ENCODE results near the gene MAP3K12.

The MAP3K12 gene

DNA sequence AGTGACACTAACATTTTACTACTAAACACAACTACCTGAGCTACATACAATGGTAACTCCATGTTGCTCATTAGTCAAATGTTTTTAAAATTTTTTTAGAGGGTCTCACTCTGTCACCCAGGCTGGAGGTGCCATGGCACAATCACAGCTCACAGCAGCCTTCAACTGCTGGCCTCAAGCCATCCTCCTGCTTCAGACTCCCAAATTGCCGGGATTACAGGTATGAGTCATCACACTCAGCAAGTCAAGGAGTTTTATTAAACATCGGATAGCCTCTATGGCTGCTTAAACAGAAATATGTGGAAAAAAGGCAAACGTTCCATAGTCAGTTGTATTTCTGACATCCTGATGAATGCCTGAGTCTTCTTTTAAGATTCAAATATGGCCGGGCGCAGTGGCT is 19.1 kb upstream of the MAP3K12 start:
- Histone ChIP-seq H3K27me3 (ENCODE audit: low read depth) (no peaks in the 10 kb centered on the region), H3K36me3 (replicated peaks) (peaks cover 20% of the 10 kb centered on the region), H3K4me3 (no peak overlapping the region), H3K4me1 (no peaks in the 10 kb centered on the region), H3K9me3 (no peaks in the 10 kb centered on the region)
- in situ Hi-C loops (cut with MboI; ENCODE audit: low sequenced_read_pairs): loop anchor here (10.0 kb wide), 1 partner anchor 314 kb away; the partner anchor contains the start of gene ITGB7
- DNase-seq (ENCODE audit: low spot score in 2 of 2): no peak

DNA sequence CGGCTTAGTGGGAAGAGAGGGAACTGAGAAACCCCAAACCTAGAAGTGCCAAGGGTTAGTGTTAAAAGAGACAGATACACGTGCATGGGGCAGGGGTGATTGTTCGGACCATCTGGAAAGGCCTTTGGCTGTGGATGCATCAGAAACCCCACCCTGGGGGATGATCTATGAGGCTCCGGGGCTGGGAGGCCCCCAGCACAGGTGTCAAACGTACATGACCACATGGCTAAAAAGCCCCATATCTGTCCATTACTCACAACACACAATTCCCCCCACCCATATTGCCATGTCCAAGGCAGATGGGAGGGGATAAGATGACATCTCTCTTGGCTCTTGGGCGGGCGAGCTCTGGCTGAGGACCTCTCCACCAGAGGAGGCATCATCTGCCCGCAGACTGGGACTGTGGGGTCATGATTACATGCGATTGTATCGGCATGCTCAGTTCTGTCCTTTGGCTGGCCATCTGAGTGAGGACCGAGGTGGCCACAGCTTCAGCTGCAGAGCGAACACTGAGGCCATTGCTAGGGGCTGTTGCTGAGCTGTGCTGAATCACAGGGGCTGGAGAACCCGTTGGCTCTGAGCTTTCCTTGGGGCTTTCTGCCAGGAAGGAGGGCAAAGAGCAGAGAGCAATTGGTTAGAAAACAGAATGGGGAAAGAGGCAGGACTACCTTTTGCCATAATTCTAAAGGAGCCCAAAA is 17.6 kb upstream of the MAP3K12 start:
- DNase-seq (ENCODE audit: low spot score in 2 of 2): no peak
- Histone ChIP-seq H3K9me3 (no peaks in the 10 kb centered on the region), H3K36me3 (replicated peaks) (peaks cover 13% of the 10 kb centered on the region), H3K27me3 (ENCODE audit: low read depth) (no peaks in the 10 kb centered on the region), H3K4me1 (no peaks in the 10 kb centered on the region), H3K4me3 (no peak overlapping the region)
- in situ Hi-C loops (cut with MboI; ENCODE audit: low sequenced_read_pairs): loop anchor here (10.0 kb wide), 1 partner anchor 312 kb away; the partner anchor contains the start of gene ITGB7

GRCh38 chr12:53515291-53515680 is 16.0 kb upstream of the MAP3K12 start:
- H3K4me1 ChIP-seq: no peaks in the 10 kb centered on the region
- peaks cover 13% of the 10 kb centered on the region for H3K36me3 ChIP-seq (replicated peaks)
- no peak for DNase-seq (ENCODE audit: low spot score in 2 of 2)

DNA sequence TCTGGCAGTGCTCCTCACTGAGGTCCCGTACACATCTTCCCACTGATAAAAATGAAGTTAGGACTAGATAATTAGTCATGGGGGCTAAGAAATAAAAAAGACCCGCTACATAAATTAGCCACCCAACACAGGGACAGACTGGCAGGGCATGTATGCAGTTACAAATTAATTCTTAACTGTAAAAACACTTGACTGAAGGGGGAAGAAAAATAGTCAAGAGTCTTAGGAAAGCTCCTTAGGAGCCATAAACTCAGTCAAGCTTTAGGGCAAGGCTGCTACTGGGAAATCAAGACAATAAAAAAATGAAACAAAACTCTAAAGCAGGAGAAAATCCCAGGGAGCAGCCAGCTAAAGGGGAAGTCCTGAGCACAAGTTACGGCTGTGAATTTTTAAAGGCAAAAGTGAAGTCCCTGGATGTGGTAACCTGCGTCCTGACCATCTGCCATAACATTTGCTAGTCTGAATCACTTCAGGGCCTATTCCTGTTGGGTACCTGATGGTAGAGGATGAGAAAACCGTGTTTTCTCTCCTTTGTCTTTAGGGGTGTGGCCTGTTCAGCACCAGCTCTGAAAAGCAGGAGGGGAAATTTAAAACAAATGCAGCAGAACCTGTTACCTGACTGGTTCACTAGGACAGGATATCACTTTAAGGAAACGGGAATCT is 15.5 kb upstream of the MAP3K12 start:
- in situ Hi-C loops (cut with MboI; ENCODE audit: low sequenced_read_pairs): loop anchor here (10.0 kb wide), 1 partner anchor 310 kb away; the partner anchor contains the start of gene ITGB7
- no peak for DNase-seq (ENCODE audit: low spot score in 2 of 2)
- H3K36me3 ChIP-seq (replicated peaks): peaks cover 13% of the 10 kb centered on the region
- no peaks in the 10 kb centered on the region for H3K9me3 ChIP-seq
- H3K27me3 ChIP-seq (ENCODE audit: low read depth): no peaks in the 10 kb centered on the region
- H3K4me3 ChIP-seq: no peak overlapping the region
- H3K4me1 ChIP-seq: no peaks in the 10 kb centered on the region

More at GRCh38 chr12:53515291-53515680, 16.0 kb upstream of the MAP3K12 start:
- H3K27me3 ChIP-seq (ENCODE audit: low read depth): no peaks in the 10 kb centered on the region
- H3K4me3 ChIP-seq: no peak overlapping the region
- in situ Hi-C loops (cut with MboI; ENCODE audit: low sequenced_read_pairs): loop anchor here (10.0 kb wide), 1 partner anchor 310 kb away; the partner anchor contains the start of gene ITGB7
- H3K9me3 ChIP-seq: no peaks in the 10 kb centered on the region

DNA sequence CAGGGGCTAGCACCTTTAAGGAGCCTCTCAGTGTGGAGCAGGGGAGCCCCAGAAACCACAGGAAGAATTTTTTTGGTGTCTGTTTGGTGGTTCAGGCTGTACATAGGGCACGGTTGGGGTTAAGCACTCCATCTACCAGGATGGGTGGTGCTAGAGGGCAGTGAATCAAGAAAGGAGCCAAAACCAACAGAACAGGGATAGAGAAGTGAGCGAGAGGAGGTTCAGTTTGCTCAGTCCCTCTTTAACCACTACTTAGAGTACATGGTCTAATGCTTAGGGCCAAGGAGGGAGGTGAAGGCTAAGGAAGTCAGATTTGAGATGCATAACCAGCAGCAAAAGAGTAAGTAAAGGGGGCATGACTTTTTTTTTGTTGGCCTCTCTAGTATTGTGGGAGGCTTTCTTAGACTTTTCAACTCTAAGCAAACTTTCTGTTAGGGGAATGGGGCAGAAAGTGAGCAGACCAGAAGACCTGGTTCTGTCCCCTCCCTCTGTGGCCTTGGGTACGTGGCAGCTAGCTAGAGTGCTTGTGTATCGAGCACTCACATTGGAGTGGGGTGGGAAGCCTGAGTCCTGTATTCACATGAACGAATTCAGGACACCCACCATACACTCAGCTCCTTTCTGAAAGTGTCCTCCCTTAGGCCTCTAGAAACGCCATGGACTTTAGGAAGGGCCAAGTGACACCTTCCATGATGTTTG is 14.6 kb upstream of the MAP3K12 start:
- H3K9me3 ChIP-seq: no peaks in the 10 kb centered on the region
- H3K4me1 ChIP-seq: no peaks in the 10 kb centered on the region
- no peak overlapping the region for H3K4me3 ChIP-seq
- DNase-seq (ENCODE audit: low spot score in 2 of 2): no peak
- in situ Hi-C loops (cut with MboI; ENCODE audit: low sequenced_read_pairs): loop anchor here (10.0 kb wide), 1 partner anchor 309 kb away; the partner anchor contains the start of gene ITGB7
- no peaks in the 10 kb centered on the region for H3K27me3 ChIP-seq (ENCODE audit: low read depth)
- peaks cover 13% of the 10 kb centered on the region for H3K36me3 ChIP-seq (replicated peaks)

DNA sequence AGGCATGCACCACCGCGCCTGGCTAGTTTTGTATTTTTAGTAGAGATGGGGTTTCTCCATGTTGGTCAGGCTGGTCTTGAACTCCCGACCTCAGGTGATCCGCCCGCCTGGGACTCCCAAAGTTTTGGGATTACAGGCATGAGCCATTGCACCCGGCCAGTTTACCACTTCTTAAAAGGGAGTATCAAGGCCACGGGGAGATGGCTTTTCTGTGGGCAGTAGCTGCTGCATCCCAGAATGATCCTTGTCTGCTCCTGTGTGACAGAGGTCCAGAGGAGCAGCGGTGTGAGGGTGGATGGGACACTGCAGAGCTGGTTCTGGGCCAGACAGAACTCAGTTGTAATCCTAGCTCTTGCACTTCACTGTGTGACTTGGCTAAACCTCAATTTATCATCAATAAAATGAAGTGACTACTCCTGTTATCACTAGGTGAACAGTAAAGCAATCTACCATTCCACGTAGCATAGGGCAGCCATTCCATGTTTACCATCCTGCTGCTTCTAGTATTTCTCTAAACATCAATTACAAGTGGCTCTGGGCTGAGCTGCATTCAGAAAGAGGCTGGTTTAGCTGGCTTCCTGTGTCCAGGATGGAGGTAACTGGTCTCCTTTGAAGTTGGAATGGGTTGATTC is 11.0 kb upstream of the MAP3K12 start:
- in situ Hi-C loops (cut with MboI; ENCODE audit: low sequenced_read_pairs): loop anchor here (10.0 kb wide), 1 partner anchor 305 kb away; the partner anchor contains the start of gene ITGB7

GRCh38 chr12:53508534-53509170 is 9.4 kb upstream of the MAP3K12 start:
- H3K36me3 ChIP-seq (replicated peaks): peaks cover 16% of the 10 kb centered on the region
- no peaks in the 10 kb centered on the region for H3K4me1 ChIP-seq
- no peak overlapping the region for H3K4me3 ChIP-seq
- no peaks in the 10 kb centered on the region for H3K27me3 ChIP-seq (ENCODE audit: low read depth)
- DNase-seq (ENCODE audit: low spot score in 2 of 2): peak; percentile 79 to 91
- H3K9me3 ChIP-seq: no peaks in the 10 kb centered on the region
- in situ Hi-C loops (cut with MboI; ENCODE audit: low sequenced_read_pairs): loop anchor here (10.0 kb wide), 1 partner anchor 184 kb away; the partner anchor contains the start of gene AAAS

More for the DNA sequence above, 11.0 kb upstream of the MAP3K12 start:
- Histone ChIP-seq H3K27me3 (ENCODE audit: low read depth) (no peaks in the 10 kb centered on the region), H3K4me3 (no peak overlapping the region), H3K9me3 (no peaks in the 10 kb centered on the region), H3K4me1 (no peaks in the 10 kb centered on the region), H3K36me3 (replicated peaks) (peaks cover 17% of the 10 kb centered on the region)
- no peak for DNase-seq (ENCODE audit: low spot score in 2 of 2)

- H3K4me1 ChIP-seq: no peaks in the 10 kb centered on the region
- no peaks in the 10 kb centered on the region for H3K9me3 ChIP-seq
- no peak for DNase-seq (ENCODE audit: low spot score in 2 of 2)
- H3K27me3 ChIP-seq (ENCODE audit: low read depth): no peaks in the 10 kb centered on the region
- H3K36me3 ChIP-seq (replicated peaks): peaks cover 16% of the 10 kb centered on the region
- in situ Hi-C loops (cut with MboI; ENCODE audit: low sequenced_read_pairs): loop anchor here (10.0 kb wide), 1 partner anchor 183 kb away; the partner anchor contains the start of gene AAAS
- no peak overlapping the region for H3K4me3 ChIP-seq
Observed at GRCh38 chr12:53507603-53507885, 8.3 kb upstream of the MAP3K12 start.

- peaks cover 16% of the 10 kb centered on the region for H3K36me3 ChIP-seq (replicated peaks)
- H3K9me3 ChIP-seq: no peaks in the 10 kb centered on the region
- no peak for DNase-seq (ENCODE audit: low spot score in 2 of 2)
- in situ Hi-C loops (cut with MboI; ENCODE audit: low sequenced_read_pairs): loop anchor here (10.0 kb wide), 1 partner anchor 182 kb away; the partner anchor contains the start of gene AAAS
- peaks cover 2% of the 10 kb centered on the region; the same call in 1 of the 2 replicates for H3K4me1 ChIP-seq
- no peaks in the 10 kb centered on the region for H3K27me3 ChIP-seq (ENCODE audit: low read depth)
- no peak within 1 kb of the TSS for H3K4me3 ChIP-seq
Observed at GRCh38 chr12:53506881-53507602, 7.8 kb upstream of the MAP3K12 start, which contains the start of gene NPFF. NPFF (minus strand) TSS chr12:53507484; CDS start chr12:53507474, 10 bp downstream.

DNA sequence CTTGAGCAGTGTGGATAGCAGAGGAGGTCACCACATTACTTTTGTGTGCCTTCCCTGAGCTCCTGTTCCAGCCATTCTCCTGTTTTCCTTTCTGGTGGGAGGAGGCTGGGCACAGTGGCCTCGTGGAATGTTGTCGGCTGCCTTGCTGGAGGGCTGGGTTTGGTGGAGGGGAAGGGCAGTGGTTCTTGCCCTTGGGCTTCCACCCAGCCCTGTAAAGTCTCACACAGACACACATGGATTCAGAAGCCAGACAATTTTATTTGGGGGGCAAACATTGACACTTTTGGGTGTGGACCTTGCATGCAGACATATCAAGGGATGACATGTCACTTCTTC is 7.2 kb upstream of the MAP3K12 start:
- Histone ChIP-seq H3K36me3 (replicated peaks) (peaks cover 16% of the 10 kb centered on the region), H3K4me1 (peaks cover 8% of the 10 kb centered on the region; the same call in 1 of the 2 replicates), H3K27me3 (ENCODE audit: low read depth) (no peaks in the 10 kb centered on the region), H3K4me3 (no peak overlapping the region), H3K9me3 (no peaks in the 10 kb centered on the region)
- in situ Hi-C loops (cut with MboI; ENCODE audit: low sequenced_read_pairs): loop anchor here (10.0 kb wide), 1 partner anchor 182 kb away; the partner anchor contains the start of gene AAAS
- DNase-seq (ENCODE audit: low spot score in 2 of 2): no peak

- DNase-seq (ENCODE audit: low spot score in 2 of 2): no peak
- Histone ChIP-seq H3K4me3 (no peak overlapping the region), H3K27me3 (ENCODE audit: low read depth) (no peaks in the 10 kb centered on the region), H3K36me3 (replicated peaks) (peaks cover 16% of the 10 kb centered on the region), H3K4me1 (peaks cover 8% of the 10 kb centered on the region; the same call in 1 of the 2 replicates), H3K9me3 (no peaks in the 10 kb centered on the region)
- in situ Hi-C loops (cut with MboI; ENCODE audit: low sequenced_read_pairs): loop anchor here (10.0 kb wide), 1 partner anchor 181 kb away; the partner anchor contains the start of gene AAAS
Observed at GRCh38 chr12:53505555-53506449, 6.5 kb upstream of the MAP3K12 start.

Data from HAP-1 (cell line).